Measurements from ENCODE around the gene PEPD. TPM values are rescaled to one million over a fixed set of nuclear protein-coding genes. Genes with fewer than 3 reads are reported as not detected.

PEPD gene
- total RNA-seq, 1 experiment from 2014 or later: 74.5 TPM

GRCh38 chr19:33459222-33460090 is 62.1 kb downstream of the PEPD start:
- DNase-seq (ENCODE audit: low read depth): no peak

GRCh38 chr19:33458807-33459206 is 62.8 kb downstream of the PEPD start:
- DNase-seq (ENCODE audit: low read depth): no peak

DNA sequence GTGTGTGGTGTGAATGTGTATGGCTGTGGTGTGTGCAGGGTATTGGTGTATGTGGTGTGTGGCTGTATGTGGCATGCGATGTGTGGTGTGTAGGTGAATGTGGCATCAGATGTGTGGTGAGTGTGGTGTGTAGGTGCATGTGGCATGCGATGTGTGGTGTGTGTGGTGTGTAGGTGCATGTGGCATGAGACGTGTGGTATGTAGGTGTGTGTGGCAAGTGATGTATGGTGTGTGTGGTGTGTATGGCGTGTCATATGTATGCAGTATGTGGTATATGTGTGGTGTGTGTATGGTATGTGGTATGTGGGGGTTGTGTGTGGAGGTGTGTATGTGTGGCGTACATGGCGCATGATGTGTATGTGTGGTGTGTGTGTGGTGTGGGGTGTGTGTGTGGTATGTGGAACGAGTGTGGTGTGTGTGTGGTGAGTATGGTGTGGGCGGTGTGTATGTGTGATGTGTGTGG is 63.4 kb downstream of the PEPD start:
- DNase-seq (ENCODE audit: low read depth): no peak

DNA sequence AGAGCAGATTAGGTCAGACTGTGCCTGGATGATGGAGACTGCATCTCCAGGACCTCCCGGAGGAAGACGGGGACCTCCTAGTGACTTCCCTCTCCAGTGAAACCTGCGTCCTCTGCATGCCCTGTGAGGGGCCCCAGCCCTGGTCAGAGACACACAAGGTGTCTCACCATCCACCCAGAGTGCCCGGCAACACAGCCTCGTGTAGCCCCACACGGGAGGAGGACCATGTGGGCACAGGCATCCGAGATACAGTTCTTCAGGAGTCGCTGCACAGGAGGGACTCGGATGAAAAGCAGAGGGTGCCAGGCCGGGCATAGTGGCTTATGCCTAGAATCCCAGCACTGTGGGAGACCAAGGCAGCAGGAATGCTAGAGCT is 64.8 kb downstream of the PEPD start:
- no peak for DNase-seq (ENCODE audit: low read depth)

DNA sequence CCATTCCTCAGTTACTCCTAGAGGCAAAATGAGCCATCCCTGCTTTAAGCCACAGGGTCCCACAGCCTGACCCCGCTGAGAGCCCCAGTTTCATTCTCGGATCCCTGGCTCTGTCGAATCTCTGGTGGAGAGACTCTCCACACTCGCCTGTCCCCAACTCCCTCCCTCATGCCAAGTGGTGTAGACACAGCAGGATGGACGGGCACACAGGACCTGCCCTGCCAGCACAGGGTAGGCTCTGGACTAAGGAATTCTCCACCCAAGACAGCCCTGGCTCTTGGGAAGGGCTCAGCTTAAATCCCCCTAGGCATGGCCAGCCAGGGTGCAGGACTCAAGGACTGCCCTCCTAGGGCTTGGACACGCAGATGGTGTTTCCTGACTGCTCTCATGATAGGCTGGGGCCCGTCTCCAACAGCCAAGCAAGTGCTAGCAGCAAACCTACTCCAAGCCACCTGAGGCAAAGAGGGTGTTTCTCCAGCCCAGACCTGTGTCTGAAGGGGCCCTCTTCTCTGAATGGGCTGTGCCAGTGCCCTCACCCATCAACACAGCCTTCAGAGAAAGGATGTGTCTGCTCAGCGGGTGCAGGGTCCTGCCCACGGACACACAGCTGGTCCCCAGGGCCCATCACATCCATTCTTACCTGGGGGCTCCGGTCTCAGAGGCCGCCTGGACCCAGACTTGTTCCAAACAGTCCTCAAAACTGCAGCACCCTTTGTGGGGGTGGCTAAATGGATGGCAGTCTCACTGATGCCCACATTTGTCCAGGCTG is 65.3 kb downstream of the PEPD start:
- no peak for DNase-seq (ENCODE audit: low read depth)

GRCh38 chr19:33453265-33453664 is 68.3 kb downstream of the PEPD start:
- DNase-seq (ENCODE audit: low read depth): no peak

GRCh38 chr19:33450689-33451088 is 70.9 kb downstream of the PEPD start:
- no peak for DNase-seq (ENCODE audit: low read depth)

DNA sequence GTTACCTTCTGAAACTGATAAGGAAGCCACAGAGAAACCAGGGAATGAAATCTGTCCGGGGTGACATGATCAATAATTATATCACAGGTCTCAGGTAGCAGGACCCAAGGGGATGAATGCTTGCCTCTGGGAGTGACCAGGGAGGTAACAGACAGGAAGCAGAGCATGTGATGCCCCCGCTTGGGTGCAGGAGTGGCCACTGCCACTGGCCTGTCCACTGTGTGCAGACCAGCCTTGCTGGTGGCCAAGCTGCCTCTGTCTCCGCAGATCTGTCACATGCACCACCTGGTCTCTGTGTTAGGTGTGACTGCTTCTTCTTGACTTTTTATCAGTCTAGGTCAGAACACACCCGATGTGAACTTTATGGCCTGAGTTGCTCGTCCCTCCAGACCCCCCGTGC is 71.8 kb downstream of the PEPD start:
- DNase-seq (ENCODE audit: low read depth): no peak

GRCh38 chr19:33448159-33448516 is 73.5 kb downstream of the PEPD start:
- no peak for DNase-seq (ENCODE audit: low read depth)

DNA sequence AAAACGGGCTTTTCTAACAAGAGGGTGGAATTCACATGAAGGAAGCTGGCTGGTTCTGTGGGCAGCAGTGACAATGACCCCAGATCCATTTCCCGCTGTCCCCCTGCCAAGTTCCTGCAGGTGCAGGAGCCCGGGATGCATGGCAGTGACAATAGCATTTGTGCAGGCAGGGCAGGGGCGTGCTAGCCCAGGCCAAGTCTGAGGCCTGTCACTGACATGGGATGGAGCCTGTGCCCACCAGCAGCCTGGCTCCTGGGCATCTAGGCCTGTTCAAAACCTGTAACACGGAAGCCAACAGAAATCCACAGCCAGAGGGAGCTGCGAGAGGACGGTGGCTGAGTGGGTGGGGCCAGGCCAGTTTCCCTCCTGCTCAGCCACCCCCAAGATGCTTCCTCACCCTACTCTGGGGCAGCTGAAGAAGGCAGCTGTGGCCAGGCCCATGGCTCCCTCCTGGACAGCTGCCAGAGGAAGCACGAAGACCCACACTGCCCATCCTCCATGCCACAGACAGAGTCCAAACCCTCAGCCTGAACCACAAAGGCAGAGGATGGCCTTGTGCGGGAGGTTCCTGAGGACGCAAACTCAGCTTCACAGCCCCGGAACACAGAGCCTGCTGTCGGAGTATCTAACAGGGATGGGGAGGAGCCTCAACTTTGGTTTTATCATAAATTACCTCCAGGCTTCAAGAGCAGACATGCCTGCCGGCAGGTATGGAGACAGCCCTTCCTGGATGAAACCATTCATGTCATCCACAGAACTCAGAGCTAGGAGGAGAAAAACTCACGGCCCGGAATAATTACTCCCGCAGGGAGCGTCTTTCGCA is 74.0 kb downstream of the PEPD start:
- no peak for DNase-seq (ENCODE audit: low read depth)

DNA sequence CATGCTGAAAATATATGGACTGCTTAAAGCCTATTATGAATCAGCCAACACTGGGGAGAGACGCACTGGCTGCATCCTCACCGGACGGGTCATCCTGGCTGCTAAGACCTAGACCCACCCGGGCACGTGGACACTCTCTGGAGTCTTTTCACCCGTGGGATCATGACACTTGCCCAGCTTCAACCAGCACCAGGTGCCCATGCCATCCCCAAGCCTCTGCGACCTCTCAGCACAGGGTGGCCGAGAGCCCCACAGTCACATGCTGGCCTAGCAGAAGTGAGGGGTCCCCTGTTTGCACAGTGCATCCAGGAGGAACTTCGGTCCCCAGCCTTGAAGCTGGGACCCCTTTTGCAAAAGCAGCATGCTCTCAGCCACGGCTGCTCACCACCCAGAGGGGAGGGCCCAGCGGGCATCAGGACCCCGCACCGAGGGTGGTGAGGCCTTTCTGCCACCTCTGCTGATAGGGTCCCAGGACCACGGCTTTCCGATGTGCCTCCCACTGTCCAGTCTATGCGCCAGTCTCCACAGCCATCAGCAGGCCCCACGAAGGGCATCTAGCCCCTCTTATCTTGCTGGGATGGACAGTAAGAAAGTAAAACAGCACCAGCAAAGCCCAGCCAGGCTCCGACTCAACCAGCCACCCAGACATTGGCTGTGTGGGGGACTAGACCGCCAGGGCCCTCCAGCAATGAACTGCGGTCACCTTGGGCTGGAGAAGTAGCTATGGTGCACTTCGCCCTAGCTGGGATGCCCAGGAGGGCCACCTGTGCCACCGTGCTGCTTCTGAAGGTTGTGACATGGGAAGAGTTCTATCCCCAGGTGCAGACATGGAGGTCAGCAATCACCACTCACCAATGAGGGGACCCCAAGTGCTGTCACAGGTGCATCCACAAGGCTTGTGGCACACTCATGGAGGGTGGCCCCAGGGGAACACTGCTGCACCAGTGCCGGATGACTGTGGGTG is 75.0 kb downstream of the PEPD start:
- no peak for DNase-seq (ENCODE audit: low read depth)

DNA sequence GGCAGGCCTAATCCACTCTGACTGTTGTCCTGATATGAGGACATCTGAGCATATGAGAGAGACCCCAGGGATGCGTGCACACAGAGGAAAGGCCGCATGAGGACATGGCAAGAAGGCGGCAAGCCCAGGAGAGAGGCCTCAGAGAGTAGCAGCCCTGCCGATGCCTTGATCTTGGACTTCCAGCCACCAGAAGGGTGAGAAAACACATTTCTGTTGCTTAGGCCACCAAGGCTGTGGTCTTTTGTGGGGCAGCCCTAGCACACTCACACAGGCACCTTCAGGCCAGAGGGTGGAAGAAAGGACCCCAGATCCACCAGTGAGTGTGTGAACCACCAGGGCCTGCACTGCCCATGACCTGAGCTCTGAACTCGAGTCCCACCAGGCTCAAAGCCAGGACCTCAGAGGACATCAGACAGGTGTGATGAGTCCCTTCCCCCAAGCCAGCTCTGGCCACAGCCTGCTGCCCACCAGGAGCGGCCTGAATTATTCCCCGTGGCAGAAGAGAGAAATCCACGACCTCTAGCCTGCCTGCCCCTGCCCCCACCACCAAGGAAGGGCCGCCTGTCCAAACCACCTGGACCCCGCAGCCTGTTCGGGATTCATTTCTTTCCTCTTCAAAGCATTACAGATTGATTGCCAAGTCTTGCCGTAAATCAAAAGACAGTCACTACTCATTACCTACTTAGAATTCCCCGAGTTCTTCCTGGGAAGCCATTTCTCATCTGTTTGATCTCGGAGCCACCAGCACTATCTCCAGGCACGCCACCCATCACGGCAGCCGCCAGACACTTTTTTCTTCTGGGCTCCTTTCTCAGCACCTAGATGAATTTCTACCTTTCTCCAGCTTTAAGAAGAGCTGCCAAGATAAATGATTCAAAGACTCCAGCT is 75.9 kb downstream of the PEPD start:
- DNase-seq (ENCODE audit: low read depth): no peak

DNA sequence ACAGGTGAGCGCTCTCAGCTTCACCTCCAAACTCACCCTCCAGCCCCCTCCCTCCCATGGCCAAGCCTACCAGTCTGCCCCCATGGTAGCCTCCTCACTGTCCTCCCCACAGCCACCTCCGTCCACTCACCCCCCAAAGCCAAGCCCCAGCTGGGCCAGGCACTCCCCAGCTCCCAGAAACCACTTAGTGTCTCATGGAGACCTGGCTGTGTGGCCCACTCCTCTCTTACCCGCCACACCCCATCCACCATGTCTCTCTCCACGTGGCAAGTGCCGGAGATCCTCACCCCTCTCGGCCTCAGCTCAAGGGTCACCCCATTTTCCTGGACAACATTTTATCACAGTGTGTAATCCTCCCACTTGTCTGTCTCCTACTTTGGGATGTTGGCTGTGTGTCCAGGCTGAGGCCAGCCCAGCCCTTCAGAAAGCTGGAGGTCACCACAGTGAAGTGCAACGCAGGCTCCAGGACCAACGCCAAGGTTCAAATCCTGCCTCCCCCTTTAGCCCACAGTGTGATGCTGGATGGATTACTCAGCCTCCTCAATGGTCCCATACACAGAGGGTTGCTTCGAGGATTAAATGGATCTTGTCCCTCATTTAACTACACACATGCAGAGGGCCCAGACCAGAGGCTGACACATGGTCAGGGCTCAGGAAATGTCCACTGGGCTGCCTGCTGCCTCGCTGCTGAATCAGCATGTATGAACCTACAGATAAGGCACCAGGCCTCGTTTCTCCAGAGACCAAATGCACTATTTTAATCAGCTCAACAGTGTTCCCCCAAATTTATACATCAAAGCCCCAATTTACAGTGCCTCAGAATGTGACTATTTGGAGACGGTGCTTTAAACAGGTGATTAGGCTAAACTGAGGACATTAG is 76.8 kb downstream of the PEPD start:
- DNase-seq (ENCODE audit: low read depth): no peak

DNA sequence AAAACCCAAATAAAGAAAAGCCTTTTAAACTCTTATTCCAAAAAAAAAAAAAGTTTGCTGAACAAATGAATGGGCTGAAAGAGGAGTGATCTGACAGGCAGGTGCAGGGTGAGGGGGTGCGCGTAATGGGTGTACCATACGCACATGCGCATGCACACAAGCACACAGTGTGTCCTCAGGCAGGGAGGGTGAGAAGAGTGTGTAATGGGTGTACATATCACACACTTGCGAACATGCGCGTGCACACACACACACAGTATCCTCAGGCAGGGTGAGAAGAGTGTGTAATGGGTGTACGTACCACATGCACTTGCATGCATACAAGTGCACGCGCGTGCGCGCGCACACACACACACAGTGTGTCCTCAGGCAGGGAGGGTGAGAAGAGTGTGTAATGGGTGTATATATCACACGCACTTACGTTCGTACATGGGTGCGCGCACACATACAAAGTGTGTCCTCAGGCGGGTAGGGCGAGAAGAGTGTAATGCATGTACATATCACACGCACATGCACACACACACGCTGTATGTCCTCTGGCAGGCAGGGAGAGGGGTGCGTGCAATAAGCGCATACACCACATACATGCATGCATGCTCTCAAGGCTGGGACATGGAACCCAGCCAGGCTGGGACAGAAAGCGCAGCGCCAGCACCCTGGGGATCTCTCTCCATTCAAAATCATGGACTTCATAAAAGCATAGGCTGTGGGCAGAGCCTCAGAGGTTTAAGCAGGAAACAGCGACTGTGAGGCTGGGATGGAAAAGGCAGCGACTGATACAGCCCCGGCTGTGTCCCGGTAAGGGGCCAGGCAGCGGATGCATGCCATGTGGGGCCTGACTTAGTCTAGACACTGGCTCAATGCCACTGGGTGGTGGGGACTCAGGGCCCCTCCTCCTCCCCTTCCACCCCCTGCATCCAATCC is 77.7 kb downstream of the PEPD start:
- DNase-seq (ENCODE audit: low read depth): no peak

DNA sequence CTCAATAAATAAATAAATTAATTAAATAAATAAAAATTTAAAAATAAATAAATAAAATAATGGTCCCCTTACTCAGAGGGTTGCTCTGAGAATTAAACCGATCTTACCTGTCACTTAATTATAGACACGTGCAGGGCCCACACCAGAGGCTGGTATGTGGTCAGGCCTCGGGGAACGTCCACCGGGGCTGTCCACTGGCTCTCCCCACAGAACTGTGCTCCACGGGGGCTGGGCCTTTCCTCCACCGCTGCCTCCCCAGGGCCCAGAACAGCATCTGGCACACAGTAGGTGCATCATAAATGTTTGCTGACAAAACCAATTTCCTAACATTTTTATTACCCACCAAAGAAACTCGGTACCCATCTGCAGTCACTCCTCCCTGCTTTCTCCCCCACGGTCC is 78.9 kb downstream of the PEPD start:
- DNase-seq (ENCODE audit: low read depth): no peak

GRCh38 chr19:33441828-33442227 is 79.8 kb downstream of the PEPD start:
- DNase-seq (ENCODE audit: low read depth): no peak

- no peak for DNase-seq (ENCODE audit: low read depth)
Measured at GRCh38 chr19:33441277-33441699, 80.3 kb downstream of the PEPD start.

DNA sequence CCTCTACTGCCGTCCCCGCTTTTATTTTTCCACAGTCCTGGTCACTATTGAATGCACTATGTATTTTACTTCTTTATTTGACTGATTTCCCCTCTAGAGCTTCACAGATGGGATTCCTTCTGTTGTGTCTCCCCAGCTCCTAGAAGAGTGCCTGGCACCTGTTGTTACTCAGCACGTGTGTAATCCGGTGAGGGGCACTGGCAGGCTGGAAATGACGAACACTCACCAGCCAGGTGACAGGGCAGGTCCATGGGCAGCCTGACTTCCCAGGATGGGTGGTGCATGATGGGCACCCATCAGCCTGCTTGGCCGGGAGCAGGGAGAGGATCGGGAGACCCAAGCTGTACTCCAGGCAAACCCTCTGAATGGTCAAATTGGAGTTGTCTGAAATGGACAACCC is 80.9 kb downstream of the PEPD start:
- DNase-seq (ENCODE audit: low read depth): no peak
